Mesodermal cell (in vitro differentiated cells): ENCODE data around the gene ITCH.

Experiments used
- H3K27ac ChIP-seq: 2 replicates; pipeline ENCODE4 v1.7.0; 2013; ENCODE audit warnings: mild to moderate bottlenecking, low read depth, low read length, moderate library complexity; ENCODE audit not compliant: severe bottlenecking
- H3K36me3 ChIP-seq: 2 replicates; pipeline ENCODE4 v1.7.1; 2013; ENCODE audit warnings: mild to moderate bottlenecking, low read length, moderate library complexity; ENCODE audit not compliant: control insufficient read depth, insufficient read depth
- H3K4me1 ChIP-seq: one replicate; pipeline ENCODE4 v1.7.1; 2013; ENCODE audit warnings: mild to moderate bottlenecking, low read length; ENCODE audit not compliant: insufficient read depth, control insufficient read depth, poor library complexity, severe bottlenecking
- H3K4me3 ChIP-seq: 2 replicates; pipeline ENCODE4 v1.7.0; 2013; ENCODE audit warnings: low read length, control low read depth, mild to moderate bottlenecking; ENCODE audit not compliant: insufficient read depth, poor library complexity, severe bottlenecking; ENCODE audit errors: extremely low read depth
- H3K9me3 ChIP-seq: 2 replicates; pipeline ENCODE4 v1.7.1; 2013; ENCODE audit warnings: mild to moderate bottlenecking, low read length, moderate library complexity; ENCODE audit not compliant: control insufficient read depth
- WGBS, 2 experiments: methylation state at CpG; one replicate each; pipeline ENCODE4 v1.1.5; 2013; ENCODE audit warnings: missing lambda C conversion rate in 2 of 2; ENCODE audit not compliant: insufficient coverage in 2 of 2; 5-methylcytosine and 5-hydroxymethylcytosine counted together

Gene ITCH

DNA sequence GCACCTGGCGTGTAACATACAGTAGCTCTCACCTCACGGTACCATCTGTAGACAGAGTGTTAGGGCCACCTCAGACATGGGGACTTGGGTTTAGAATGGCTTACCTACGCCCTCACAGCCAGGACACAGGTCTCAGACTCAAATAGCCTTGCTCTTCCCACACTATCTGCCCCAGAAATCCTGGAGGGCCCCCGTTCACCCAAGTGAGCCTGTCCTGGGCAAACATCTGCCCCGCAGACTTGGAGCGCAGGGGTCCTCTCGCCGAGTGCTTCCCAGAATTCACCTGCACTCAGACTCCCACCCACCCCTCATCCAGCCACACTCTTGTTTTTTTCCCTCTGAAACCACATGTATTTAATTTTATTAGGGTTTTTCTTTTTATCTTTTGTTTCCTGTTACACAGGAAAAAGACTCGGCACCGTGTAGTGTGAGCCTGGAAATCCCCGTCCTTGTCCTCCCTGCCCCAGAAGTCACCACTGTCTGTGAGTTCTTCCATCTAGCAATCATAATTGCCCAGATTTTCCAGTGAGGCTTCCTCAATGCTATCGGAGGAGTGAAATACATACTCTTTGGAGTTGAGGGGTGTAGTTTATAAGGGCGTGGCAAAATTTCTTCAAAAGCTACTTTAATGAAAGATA is 178.3 kb downstream of the ITCH start:
- Histone ChIP-seq H3K4me1 (no peaks in the 10 kb centered on the region), H3K27ac (no peak overlapping the region), H3K4me3 (no peak overlapping the region), H3K9me3 (no peaks in the 10 kb centered on the region), H3K36me3 (peaks cover 44% of the 10 kb centered on the region)
- 90 to 98% methylated on average over 9 to 10 of the region's 13 CpGs for WGBS, 2 experiments

GRCh38 chr20:34541917-34542316 is 178.8 kb downstream of the ITCH start:
- H3K4me3 ChIP-seq = no peak overlapping the region
- no peak overlapping the region for H3K27ac ChIP-seq
- H3K4me1 ChIP-seq = no peaks in the 10 kb centered on the region
- H3K9me3 ChIP-seq = no peaks in the 10 kb centered on the region
- peaks cover 40% of the 10 kb centered on the region for H3K36me3 ChIP-seq
- WGBS, 2 experiments = 87 to 91% methylated on average over 11 to 13 of the region's 16 CpGs

DNA sequence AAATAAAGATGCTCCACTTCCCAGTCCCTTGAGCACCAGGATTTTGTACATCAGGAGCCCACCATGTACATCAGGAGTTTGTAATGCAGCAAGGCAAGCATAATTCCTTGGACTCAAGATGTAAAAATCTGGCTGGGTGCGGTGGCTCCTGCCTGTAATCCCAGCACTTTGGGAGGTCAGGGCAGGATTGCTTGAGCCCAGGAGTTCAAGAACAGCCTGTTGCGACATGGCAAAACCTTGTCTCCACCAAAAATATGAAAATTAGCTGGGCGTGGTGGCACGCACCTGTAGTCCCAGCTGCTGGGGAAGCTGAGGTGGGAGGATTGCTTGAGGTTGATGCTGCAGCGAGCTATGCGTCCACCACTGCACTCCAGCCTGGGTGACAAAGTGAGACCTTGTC is 179.4 kb downstream of the ITCH start:
- 89 to 93% methylated on average over 5 to 6 of the region's 6 CpGs for WGBS, 2 experiments
- H3K9me3 ChIP-seq = no peaks in the 10 kb centered on the region
- no peak overlapping the region for H3K27ac ChIP-seq
- peaks cover 35% of the 10 kb centered on the region for H3K36me3 ChIP-seq
- no peak overlapping the region for H3K4me3 ChIP-seq
- no peaks in the 10 kb centered on the region for H3K4me1 ChIP-seq

GRCh38 chr20:34543463-34544056 is 180.5 kb downstream of the ITCH start:
- Histone ChIP-seq H3K4me1 (no peaks in the 10 kb centered on the region), H3K27ac (no peak overlapping the region), H3K4me3 (no peak overlapping the region), H3K9me3 (no peaks in the 10 kb centered on the region), H3K36me3 (peaks cover 31% of the 10 kb centered on the region)
- 90 to 93% methylated on average over 10 of the region's 12 CpGs for WGBS, 2 experiments

DNA sequence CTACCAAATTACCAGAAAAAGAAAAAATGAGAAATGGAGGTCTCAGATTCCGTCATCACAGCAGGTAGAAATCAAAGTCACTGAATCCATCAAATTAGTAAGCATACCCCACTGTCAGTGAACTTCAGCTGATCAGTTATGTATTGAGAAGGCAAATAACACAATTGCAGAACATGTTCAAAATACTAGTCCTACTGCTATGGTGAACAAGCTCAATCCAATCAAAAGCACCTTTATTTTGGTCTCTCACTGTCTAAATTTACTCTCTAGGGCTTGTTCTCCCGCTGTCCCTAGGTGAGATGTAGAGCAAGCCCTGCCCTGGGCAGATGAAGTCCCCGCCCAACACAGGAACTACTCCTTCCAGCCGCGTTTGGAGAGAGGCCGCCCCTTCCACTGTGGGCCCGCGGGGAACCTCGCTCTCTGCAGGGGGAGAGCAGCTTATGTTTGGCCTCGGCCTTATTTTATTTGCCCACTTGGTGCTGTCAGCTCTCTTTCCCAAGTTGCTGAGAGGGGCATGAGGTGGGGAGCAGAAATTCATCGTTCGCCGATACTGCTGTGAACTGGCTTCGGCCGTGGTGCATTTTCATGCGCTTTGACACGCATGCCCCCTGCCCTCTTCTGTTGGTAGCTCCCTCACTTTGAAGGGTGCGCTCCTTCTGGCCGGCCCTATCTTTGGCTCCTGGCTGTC is 181.2 kb downstream of the ITCH start:
- WGBS, 2 experiments = 49 to 65% methylated on average over 14 to 16 of the region's 19 CpGs
- no peaks in the 10 kb centered on the region for H3K9me3 ChIP-seq
- no peaks in the 10 kb centered on the region for H3K4me1 ChIP-seq

DNA sequence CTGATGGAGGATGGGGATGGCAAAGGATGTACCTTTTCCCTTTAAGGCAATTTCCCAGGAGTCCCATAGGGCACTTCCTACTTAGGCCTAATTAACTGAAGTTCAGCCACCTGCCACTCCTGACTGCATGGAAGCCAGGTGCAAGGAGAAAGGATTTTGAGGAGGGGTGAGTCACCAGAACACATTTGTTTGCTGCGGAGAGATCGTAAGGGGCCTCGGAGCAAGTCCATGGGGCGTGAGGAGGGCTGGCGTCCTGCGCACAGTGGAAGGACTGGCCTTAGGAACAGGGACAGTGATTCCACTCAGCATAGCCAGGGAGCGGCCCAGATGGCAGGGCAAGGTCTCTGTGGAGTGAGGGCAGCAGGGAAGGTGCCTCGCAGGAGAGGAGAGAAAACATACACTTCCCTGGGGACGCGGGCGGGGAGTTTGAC is 183.7 kb downstream of the ITCH start:
- Histone ChIP-seq H3K4me3 (no peak overlapping the region), H3K9me3 (no peaks in the 10 kb centered on the region), H3K27ac (no peak overlapping the region), H3K4me1 (no peaks in the 10 kb centered on the region), H3K36me3 (peaks cover 2% of the 10 kb centered on the region)
- 90 to 91% methylated on average over 11 of the region's 11 CpGs for WGBS, 2 experiments

More for the DNA sequence above, 181.2 kb downstream of the ITCH start:
- Histone ChIP-seq H3K36me3 (peaks cover 25% of the 10 kb centered on the region), H3K4me3 (no peak overlapping the region), H3K27ac (no peak overlapping the region)

DNA sequence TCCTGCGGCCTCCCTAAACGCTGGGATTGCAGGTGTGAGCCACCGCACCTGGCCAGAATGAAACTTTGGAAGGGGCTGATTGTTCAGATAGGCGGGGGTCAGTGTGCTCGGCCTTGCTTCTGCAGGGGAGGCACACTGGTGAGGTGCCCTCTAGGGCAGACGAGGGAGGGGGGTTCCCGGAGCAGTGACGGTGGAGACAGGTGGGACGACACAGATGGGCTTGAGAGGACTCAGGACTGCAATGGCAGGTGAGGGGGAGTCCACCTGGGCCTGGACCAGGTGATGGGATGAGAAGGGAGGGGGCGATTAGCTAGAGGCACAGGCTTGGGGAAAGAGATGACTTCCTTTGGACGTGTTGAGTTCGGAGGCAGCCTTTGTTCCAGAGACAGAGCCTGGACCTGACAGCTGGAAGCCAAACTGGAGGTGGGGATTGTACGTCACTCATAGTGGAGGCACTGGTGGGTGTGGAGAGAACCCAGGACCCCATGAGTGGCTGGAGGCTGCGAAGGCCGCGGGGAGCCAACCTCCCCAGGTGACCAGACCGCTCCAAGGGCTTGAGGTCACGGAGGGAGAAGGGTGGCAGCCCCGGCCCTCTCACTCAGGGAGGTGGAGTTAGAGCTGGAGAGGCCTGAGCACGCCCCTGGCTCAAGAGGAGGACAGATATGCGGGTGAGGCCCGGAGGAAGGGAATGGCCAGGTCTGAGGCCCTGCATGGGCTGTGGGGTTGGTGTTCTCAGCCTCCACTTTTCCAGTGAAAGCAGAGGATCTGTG is 185.0 kb downstream of the ITCH start:
- no peaks in the 10 kb centered on the region for H3K36me3 ChIP-seq
- H3K27ac ChIP-seq = no peak overlapping the region
- no peaks in the 10 kb centered on the region for H3K9me3 ChIP-seq
- no peak overlapping the region for H3K4me3 ChIP-seq
- WGBS, 2 experiments = 93 to 94% methylated on average over 17 to 21 of the region's 22 CpGs
- H3K4me1 ChIP-seq = no peaks in the 10 kb centered on the region

DNA sequence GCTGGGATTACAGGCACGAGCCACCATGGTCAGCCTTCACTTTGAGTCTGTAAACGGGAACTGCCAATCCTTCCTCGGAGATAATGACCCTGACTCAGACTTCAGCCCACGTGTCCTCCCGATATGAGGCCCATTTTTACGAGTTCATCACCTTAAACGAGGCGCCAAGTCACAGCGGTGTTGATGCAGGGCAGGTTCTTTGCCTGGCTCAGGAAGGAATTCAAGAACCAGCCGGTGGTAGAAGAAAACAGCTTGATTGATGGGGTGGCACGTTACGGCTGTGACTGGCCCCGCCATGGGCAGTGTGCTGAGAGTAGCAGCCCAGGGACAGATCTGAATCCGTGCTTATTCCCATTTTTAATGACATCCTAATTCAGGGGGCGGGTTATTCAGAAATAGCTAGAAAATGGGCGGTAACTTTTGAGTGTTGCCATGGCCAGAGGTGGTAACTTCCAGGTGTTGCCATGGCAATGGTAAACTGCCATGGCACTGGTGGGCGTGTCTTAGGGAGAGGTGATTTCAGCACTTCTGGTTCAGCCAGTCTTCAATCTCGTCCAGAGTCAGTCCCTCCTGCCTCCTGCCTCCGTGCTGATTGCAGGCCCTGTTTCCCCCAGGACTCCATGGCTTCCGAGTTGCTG is 186.3 kb downstream of the ITCH start:
- WGBS, 2 experiments = 73 to 79% methylated on average over 14 to 19 of the region's 20 CpGs
- H3K27ac ChIP-seq = no peak overlapping the region
- H3K9me3 ChIP-seq = no peaks in the 10 kb centered on the region
- H3K4me1 ChIP-seq = no peaks in the 10 kb centered on the region
- no peak overlapping the region for H3K4me3 ChIP-seq
- H3K36me3 ChIP-seq = no peaks in the 10 kb centered on the region

GRCh38 chr20:34549929-34550305 is 186.8 kb downstream of the ITCH start:
- H3K36me3 ChIP-seq = no peaks in the 10 kb centered on the region
- no peaks in the 10 kb centered on the region for H3K4me1 ChIP-seq
- no peaks in the 10 kb centered on the region for H3K9me3 ChIP-seq
- H3K4me3 ChIP-seq = no peak overlapping the region
- H3K27ac ChIP-seq = no peak overlapping the region
- 89 to 97% methylated on average over 12 to 13 of the region's 13 CpGs for WGBS, 2 experiments

DNA sequence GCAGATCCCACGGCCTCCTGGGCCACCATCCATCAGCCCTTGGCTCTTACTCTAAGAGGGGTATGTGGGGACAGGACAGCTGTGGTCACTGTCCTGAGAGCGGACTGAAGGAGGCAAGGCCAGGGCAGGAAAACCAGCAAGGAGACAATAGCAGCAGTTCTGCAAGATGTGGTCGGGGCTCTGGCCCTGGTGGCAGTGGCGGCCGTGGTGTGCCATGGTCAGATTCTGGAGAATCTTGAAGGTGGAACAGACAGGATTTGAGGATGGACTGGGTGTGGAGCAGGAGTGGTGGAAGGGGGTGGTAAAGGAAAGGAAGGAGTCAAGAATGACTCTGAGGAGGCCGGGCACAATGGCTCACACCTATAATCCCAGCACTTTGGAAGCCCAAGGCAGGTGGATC is 189.5 kb downstream of the ITCH start:
- Histone ChIP-seq H3K9me3 (no peaks in the 10 kb centered on the region), H3K4me1 (no peaks in the 10 kb centered on the region), H3K36me3 (no peaks in the 10 kb centered on the region), H3K4me3 (no peak overlapping the region), H3K27ac (no peak overlapping the region)
- WGBS, 2 experiments = 96 to 100% methylated on average over 5 to 6 of the region's 6 CpGs
